Kidney (tissue), 14 donors: ENCODE measurements around the gene LRIT2. TPM values are rescaled to one million over a fixed set of nuclear protein-coding genes. Genes with fewer than 3 reads are reported as not detected.

Experiments
- DNase-seq, 5 donors: peaks; one replicate each; pipeline ENCODE4 v3.0.0-alpha.2; 2013 to 2020
- FAIRE-seq: peaks from 2 replicates; lab custom pipeline; 2012; peaks lifted over from hg19 to GRCh38; lab: Jason Lieb, UNC
- H3K27ac ChIP-seq, 2 donors: one replicate each; pipeline ENCODE4 v1.7.0; 2013; ENCODE audit warnings: low read depth in 2 of 2, low read length in 2 of 2, inconsistent platforms in 1 of 2
- H3K27me3 ChIP-seq: one replicate; pipeline ENCODE4 v1.7.1; 2013; ENCODE audit warnings: low read length, inconsistent platforms; ENCODE audit not compliant: control insufficient read depth, insufficient read depth
- H3K36me3 ChIP-seq, 3 donors: one replicate each; pipeline versions ENCODE4 v1.7.0 to v1.7.1; 2013; ENCODE audit warnings: low read length in 3 of 3, control low read depth in 1 of 3, inconsistent platforms in 1 of 3; ENCODE audit not compliant: insufficient read depth in 3 of 3, control insufficient read depth in 2 of 3
- H3K4me1 ChIP-seq, 3 donors: one replicate each; pipeline versions ENCODE4 v1.7.0 to v1.7.1; 2013; ENCODE audit warnings: low read length in 3 of 3, inconsistent platforms in 1 of 3, low read depth in 1 of 3; ENCODE audit not compliant: control insufficient read depth in 2 of 3, insufficient read depth in 2 of 3
- H3K4me3 ChIP-seq, 3 donors: one replicate each; pipeline versions ENCODE4 v1.7.0 to v1.8.1; 2013; ENCODE audit warnings: low read length in 3 of 3, control low read depth in 1 of 3, inconsistent platforms in 1 of 3
- H3K9ac ChIP-seq, 3 donors: one replicate each; pipeline versions ENCODE4 v1.7.0 to v1.7.1; 2013; ENCODE audit warnings: low read length in 3 of 3, control low read depth in 1 of 3, inconsistent platforms in 1 of 3
- H3K9me3 ChIP-seq, 3 donors: one replicate each; pipeline versions ENCODE4 v1.7.0 to v1.7.1; 2013; ENCODE audit warnings: low read length in 3 of 3, control low read depth in 1 of 3, inconsistent platforms in 1 of 3; ENCODE audit not compliant: control insufficient read depth in 2 of 3, insufficient read depth in 1 of 3
- intact Hi-C: fragments of 100-400 bp; cut with DNase I; formaldehyde crosslinking; loops from one replicate; pipeline ENCODE4 v1.11.1; 2022
- polyA plus RNA-seq: library from polyadenylated mRNA; stranded (reverse); fragments of 350-450 nt; fragmentation: Illumina TruSeq; extraction: RNeasy Lipid Tissue Mini Kit (QIAGEN cat#74804); gene quantifications from one replicate; pipeline ENCODE4 v1.2.3, GENCODE V29; 2014; ENCODE audit warnings: low read depth, low replicate concordance; ENCODE audit not compliant: insufficient read depth
- total RNA-seq: library from RNA; stranded (reverse); fragmentation: NEBNext Ultra II Directional; extraction: Animal tissue kit (Norgen Biotek cat#: 25700); gene quantifications from one replicate; pipeline ENCODE4 v1.2.1, GENCODE V29; 2021
- TF ChIP-seq, protein P1 (sequence below): IDR thresholded peaks from 3 replicates; pipeline ENCODE4 v1.5.1; 2012; ENCODE audit warnings: mild to moderate bottlenecking, moderate library complexity, borderline replicate concordance; ENCODE audit not compliant: insufficient read depth; ENCODE audit errors: extremely low read depth
- donor health status: control.
- donor health status: control.
- donor health status: control.
- donor health status: control.
- donor health status: control.
- donor health status: DM: yes; HTN: yes; CAD: no.
- donor health status: Normal renal cell carcinoma (clear cell type).

LRIT2 gene
- total and polyA plus RNA-seq, 2 donors from 2014 or later: not detected

- TF ChIP-seq, protein P1, sequence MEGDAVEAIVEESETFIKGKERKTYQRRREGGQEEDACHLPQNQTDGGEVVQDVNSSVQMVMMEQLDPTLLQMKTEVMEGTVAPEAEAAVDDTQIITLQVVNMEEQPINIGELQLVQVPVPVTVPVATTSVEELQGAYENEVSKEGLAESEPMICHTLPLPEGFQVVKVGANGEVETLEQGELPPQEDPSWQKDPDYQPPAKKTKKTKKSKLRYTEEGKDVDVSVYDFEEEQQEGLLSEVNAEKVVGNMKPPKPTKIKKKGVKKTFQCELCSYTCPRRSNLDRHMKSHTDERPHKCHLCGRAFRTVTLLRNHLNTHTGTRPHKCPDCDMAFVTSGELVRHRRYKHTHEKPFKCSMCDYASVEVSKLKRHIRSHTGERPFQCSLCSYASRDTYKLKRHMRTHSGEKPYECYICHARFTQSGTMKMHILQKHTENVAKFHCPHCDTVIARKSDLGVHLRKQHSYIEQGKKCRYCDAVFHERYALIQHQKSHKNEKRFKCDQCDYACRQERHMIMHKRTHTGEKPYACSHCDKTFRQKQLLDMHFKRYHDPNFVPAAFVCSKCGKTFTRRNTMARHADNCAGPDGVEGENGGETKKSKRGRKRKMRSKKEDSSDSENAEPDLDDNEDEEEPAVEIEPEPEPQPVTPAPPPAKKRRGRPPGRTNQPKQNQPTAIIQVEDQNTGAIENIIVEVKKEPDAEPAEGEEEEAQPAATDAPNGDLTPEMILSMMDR: no peak
- Histone ChIP-seq H3K27me3 (no peaks in the 10 kb centered on the region), H3K27ac (no peak overlapping the region), H3K9ac (no peak overlapping the region), H3K4me3 (no peak overlapping the region), H3K4me1 (peaks cover 0 to 3% (median 0%) of the 10 kb centered on the region in 3 donors), H3K9me3 (no peaks in the 10 kb centered on the region), H3K36me3 (no peaks in the 10 kb centered on the region)
- intact Hi-C loops: loop anchor here (10.0 kb wide), 1 partner anchor 103 kb away; no protein-coding TSS in a partner anchor
- DNase-seq (no peak), FAIRE-seq (no peak)
Measured at GRCh38 chr10:84261236-84261915, 36.0 kb upstream of the LRIT2 start.

- TF ChIP-seq, protein P1: no peak
- Histone ChIP-seq H3K9ac (no peak overlapping the region), H3K9me3 (no peaks in the 10 kb centered on the region), H3K36me3 (no peaks in the 10 kb centered on the region), H3K27ac (no peak overlapping the region), H3K4me3 (no peak overlapping the region), H3K4me1 (no peaks in the 10 kb centered on the region), H3K27me3 (no peaks in the 10 kb centered on the region)
- FAIRE-seq: no peak
- intact Hi-C loops: no loop called here
- DNase-seq: no peak
Measured at GRCh38 chr10:84258034-84258695, 32.8 kb upstream of the LRIT2 start.

DNA sequence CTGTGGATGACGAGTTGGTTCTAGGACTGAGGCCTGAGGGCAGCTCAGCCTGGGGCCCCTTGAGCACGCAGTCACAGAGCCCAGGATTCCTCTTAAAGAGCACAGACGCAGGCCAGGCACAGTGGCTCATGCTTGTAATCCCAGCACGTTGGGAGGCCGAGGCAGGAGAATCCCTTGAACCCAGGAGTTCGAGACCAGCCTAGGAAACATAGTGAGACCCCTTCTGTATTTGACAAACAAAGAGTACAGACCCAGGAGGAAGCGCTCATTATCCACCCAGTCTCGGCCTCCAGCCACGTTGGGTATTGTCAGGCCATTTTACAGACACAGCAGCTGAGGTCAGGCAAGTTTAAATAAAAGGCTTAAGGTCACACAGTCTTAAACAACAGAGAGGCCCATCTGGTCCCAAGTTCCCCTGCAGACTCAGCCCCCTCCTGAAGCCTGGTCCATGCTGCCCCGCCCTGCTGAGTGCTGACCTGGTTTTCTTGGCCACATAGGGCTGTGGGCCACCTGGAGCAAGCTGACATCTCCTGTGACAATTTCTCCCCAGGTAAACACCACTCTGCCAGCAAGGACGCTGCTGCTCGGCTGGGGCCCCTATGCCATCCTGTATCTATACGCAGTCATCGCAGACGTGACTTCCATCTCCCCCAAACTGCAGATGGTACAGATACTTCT is 32.1 kb upstream of the LRIT2 start:
- TF ChIP-seq, protein P1: no peak
- no peak for DNase-seq
- Histone ChIP-seq H3K4me1 (no peaks in the 10 kb centered on the region), H3K9me3 (no peaks in the 10 kb centered on the region), H3K27me3 (no peaks in the 10 kb centered on the region), H3K27ac (no peak overlapping the region), H3K4me3 (no peak overlapping the region), H3K9ac (no peak overlapping the region), H3K36me3 (no peaks in the 10 kb centered on the region)
- intact Hi-C loops: no loop called here
- FAIRE-seq: no peak
